Measurements from ENCODE around the gene SUPT20HL1. TPM values are rescaled to one million over a fixed set of nuclear protein-coding genes. Genes with fewer than 3 reads are reported as not detected.

Gene SUPT20HL1
- total and polyA plus RNA-seq, 12 donors = 0.17 TPM; not detected in 11

DNA sequence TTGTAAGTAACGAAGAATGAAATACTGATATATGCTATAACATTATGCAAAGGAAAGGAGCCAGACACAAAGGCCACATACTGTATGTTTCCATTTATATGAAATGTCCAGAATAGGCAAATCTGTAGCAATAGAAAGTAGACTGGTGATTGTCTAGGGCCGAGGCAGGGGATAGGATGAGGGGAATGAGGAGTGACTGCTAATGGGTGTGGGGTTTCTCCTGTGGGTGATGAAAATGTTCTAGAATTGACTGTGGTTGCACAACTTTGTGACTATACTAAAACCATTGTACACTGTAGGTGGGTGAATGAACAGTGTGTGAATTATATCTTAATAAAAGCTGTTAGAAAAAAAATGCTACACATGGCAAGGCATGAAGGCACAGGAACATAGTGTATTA is 19.9 kb upstream of the SUPT20HL1 start:
- H3K27me3 ChIP-seq = peaks cover 19% of the 10 kb centered on the region
- no peak for TF ChIP-seq POLR2A (IDR thresholded peaks at IDR 0.05)
- TF ChIP-seq, protein P1, sequence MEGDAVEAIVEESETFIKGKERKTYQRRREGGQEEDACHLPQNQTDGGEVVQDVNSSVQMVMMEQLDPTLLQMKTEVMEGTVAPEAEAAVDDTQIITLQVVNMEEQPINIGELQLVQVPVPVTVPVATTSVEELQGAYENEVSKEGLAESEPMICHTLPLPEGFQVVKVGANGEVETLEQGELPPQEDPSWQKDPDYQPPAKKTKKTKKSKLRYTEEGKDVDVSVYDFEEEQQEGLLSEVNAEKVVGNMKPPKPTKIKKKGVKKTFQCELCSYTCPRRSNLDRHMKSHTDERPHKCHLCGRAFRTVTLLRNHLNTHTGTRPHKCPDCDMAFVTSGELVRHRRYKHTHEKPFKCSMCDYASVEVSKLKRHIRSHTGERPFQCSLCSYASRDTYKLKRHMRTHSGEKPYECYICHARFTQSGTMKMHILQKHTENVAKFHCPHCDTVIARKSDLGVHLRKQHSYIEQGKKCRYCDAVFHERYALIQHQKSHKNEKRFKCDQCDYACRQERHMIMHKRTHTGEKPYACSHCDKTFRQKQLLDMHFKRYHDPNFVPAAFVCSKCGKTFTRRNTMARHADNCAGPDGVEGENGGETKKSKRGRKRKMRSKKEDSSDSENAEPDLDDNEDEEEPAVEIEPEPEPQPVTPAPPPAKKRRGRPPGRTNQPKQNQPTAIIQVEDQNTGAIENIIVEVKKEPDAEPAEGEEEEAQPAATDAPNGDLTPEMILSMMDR (IDR thresholded peaks at IDR 0.05) = no peak
- no peak overlapping the region for H3K27ac ChIP-seq
- no peak overlapping the region for H3K4me3 ChIP-seq
- no peaks in the 10 kb centered on the region for H3K4me1 ChIP-seq (replicated peaks in 1 of 2)
- H3K9me3 ChIP-seq (replicated peaks in 1 of 3) = no peaks in the 10 kb centered on the region
- H3K36me3 ChIP-seq (replicated peaks in 1 of 2) = no peaks in the 10 kb centered on the region
- intact Hi-C loops (cut with DNase I) = no loop called here
- no peak for DNase-seq
- WGBS, 4 donors = 72 to 91% (median 87%) methylated on average over 2 of the region's 2 CpGs

DNA sequence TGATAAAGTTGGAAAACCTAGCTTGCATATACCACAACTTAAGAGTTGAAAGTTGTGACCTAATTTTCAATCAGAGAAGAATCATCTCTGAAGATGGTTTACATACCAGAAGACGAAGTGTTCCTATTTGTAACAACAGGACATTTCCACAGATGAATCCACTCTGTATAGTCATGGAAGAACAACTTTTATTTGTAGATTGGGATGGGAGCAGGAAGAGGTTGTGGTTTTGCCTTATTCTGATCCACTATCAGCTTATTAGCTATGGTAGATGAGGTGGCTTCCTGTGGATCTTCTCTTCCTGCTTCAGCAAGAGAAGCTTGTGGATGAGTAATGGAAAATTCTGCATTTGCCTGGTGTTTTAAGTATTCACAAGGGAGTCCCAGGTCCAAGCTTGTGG is 18.6 kb upstream of the SUPT20HL1 start:
- no peaks in the 10 kb centered on the region for H3K36me3 ChIP-seq (replicated peaks in 1 of 2)
- TF ChIP-seq, protein P1 (IDR thresholded peaks at IDR 0.05) = no peak
- TF ChIP-seq POLR2A (IDR thresholded peaks at IDR 0.05) = no peak
- WGBS, 4 donors = 59 to 80% (median 66%) methylated on average over 1 of the region's 1 CpG
- H3K4me3 ChIP-seq = no peak overlapping the region
- H3K27ac ChIP-seq = no peak overlapping the region
- H3K27me3 ChIP-seq = peaks cover 15% of the 10 kb centered on the region
- no peak for DNase-seq
- no peaks in the 10 kb centered on the region for H3K4me1 ChIP-seq (replicated peaks in 1 of 2)
- H3K9me3 ChIP-seq (replicated peaks in 1 of 3) = no peaks in the 10 kb centered on the region
- intact Hi-C loops (cut with DNase I) = no loop called here

- WGBS, 4 donors = 67 to 74% (median 69%) methylated on average over 9 of the region's 9 CpGs
Observed at GRCh38 chrX:24343719-24344118, 16.7 kb upstream of the SUPT20HL1 start.

DNA sequence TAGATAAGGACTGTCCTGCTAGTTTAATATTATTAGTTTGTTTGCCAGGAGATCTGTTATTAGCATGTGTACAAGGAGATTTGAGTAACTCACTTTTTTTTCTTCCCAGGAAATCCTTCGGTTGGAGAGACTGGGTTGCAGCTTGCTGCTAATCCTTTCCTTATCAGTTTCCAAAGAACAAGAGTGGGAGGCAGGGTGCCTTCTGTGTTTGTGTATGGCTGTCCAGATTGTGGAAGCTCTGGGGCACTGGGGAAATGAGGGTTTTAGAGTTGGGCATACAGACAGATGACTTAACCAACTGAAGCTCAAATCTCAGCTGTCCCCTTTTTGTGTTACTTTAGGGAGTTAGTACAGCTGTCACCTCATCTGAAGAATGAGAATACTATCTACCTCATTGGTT is 12.6 kb upstream of the SUPT20HL1 start:
- H3K27me3 ChIP-seq = peaks cover 3% of the 10 kb centered on the region
- DNase-seq = no peak
- H3K4me3 ChIP-seq = no peak overlapping the region
- no peak overlapping the region for H3K27ac ChIP-seq
- H3K9me3 ChIP-seq (replicated peaks in 1 of 3) = no peaks in the 10 kb centered on the region
- intact Hi-C loops (cut with DNase I) = no loop called here
- TF ChIP-seq, protein P1 (IDR thresholded peaks at IDR 0.05) = no peak
- no peak for TF ChIP-seq POLR2A (IDR thresholded peaks at IDR 0.05)
- no peaks in the 10 kb centered on the region for H3K36me3 ChIP-seq (replicated peaks in 1 of 2)
- 32 to 67% (median 51%) methylated on average over 1 of the region's 1 CpG for WGBS, 4 donors
- no peaks in the 10 kb centered on the region for H3K4me1 ChIP-seq (replicated peaks in 1 of 2)

More at GRCh38 chrX:24343719-24344118, 16.7 kb upstream of the SUPT20HL1 start:
- peaks cover 15% of the 10 kb centered on the region for H3K27me3 ChIP-seq
- H3K9me3 ChIP-seq (replicated peaks in 1 of 3) = no peaks in the 10 kb centered on the region
- intact Hi-C loops (cut with DNase I) = no loop called here
- TF ChIP-seq, protein P1 (IDR thresholded peaks at IDR 0.05) = no peak
- no peak for TF ChIP-seq POLR2A (IDR thresholded peaks at IDR 0.05)
- no peak overlapping the region for H3K27ac ChIP-seq
- no peak overlapping the region for H3K4me3 ChIP-seq
- H3K4me1 ChIP-seq (replicated peaks in 1 of 2) = no peaks in the 10 kb centered on the region
- no peaks in the 10 kb centered on the region for H3K36me3 ChIP-seq (replicated peaks in 1 of 2)
- DNase-seq = no peak

Measured in adrenal gland (tissue), 12 donors.